ENCODE data around the gene ARHGEF4. TPM values are rescaled to one million over a fixed set of nuclear protein-coding genes. Genes with fewer than 3 reads are reported as not detected.

ARHGEF4 gene
- total and polyA plus RNA-seq, 10 of the 15 experiments (the other 5 are each of a cell fraction or from before 2014, with no cell fraction given), result 0.02 to 0.24 (median 0.16) TPM; not detected in 6

DNA sequence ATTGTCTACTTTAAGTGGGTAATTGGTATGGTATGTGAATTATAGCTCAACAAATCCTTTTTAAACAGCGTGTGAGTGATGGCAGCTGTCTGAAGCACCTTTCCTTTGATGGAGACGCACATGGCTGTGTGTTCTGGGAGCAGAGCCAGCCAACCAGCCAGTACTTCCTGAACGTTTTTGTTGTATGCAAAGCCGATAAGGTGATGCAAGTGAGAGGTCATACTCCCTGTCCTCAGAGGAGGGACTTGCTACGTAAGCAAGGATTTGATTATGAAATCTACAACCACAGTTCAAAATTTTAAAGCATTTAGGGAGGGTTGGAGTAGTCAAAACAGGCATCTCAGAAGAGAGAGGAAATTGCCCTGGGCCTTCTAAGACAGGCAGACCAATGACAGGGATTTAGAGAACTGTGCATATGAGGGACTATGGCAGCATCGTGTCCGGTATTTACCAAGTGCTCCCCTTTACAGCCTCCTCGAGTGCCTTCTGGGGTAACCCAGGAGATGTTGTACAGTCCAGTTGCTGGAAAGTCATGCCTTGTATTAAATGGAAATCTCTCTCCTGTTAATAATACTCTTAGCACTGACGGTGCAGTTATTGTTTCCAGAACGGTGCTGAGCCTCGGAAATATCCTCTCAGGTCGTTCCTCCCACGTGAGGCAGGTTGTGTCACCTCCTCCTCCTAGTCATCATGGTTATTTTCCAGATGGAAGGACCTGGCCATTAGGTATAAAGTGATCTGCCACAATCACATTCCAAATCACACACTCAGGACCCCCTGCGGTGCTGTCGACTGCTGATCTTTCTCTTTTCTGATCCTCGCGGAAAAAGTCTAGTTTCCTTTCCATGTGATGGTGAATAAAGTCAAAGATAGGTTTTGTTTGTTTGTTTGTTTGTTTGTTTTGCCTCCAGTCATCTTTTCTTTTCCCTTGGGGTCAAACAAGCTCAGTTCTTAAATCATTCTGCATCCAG, 28.4 kb downstream of the ARHGEF4 start:
- Histone ChIP-seq H3K4me2 (ENCODE audit: control insufficient read depth, insufficient read depth) (no peak overlapping the region), H3K9ac (ENCODE audit: control insufficient read depth, insufficient read depth, low read length) (no peak overlapping the region), H3K4me1 (ENCODE audit: control insufficient read depth, insufficient read depth, low read length) (no peaks in the 10 kb centered on the region), H4K20me1 (ENCODE audit: control insufficient read depth, insufficient read depth) (no peaks in the 10 kb centered on the region), H3K27me3 (replicated peaks in 1 of 2; ENCODE audit: control insufficient read depth in 2 of 2, insufficient read depth in 2 of 2, low read length in 1 of 2) (peaks cover 0 to 1% of the 10 kb centered on the region in 2 experiments; a peak in 2 of 4 replicates), H2AFZ (ENCODE audit: control insufficient read depth, low read depth, low read length) (no peak overlapping the region), H3K9me3 (replicated peaks; ENCODE audit: control insufficient read depth, insufficient read depth, low read length) (no peaks in the 10 kb centered on the region), H3K79me2 (ENCODE audit: control insufficient read depth, insufficient read depth, low read length) (no peaks in the 10 kb centered on the region), H3K27ac (ENCODE audit: control insufficient read depth, insufficient read depth) (no peak overlapping the region), H3K36me3 (ENCODE audit: control insufficient read depth in 2 of 2, insufficient read depth in 2 of 2, low read length in 1 of 2) (no peaks in the 10 kb centered on the region), H3K4me3 (no peak overlapping the region)
- in situ Hi-C loops (cut with MboI), result no loop called here
- intact Hi-C loops (cut with micrococcal nuclease; ENCODE audit: unreplicated experiment), result no loop called here
- DNase-seq (ENCODE audit: low read depth, low spot score), result no peak
- no peak for FAIRE-seq
- BruUV-seq (replicated peaks), result no TSS peak
- no peak; the same call in 2 of the 3 replicates for ATAC-seq
- ChIA-PET SMC1A (ENCODE audit: uncharacterized antibody, unreplicated experiment) (no interaction called here), RAD21 (ENCODE audit: unreplicated experiment) (no interaction called here), CTCF (no interaction called here), POLR2A (no interaction called here)
- WGBS (ENCODE audit: insufficient coverage, insufficient replicate concordance, low lambda C conversion rate, missing lambda C conversion rate), result 47% methylated on average over 17 of the region's 17 CpGs
- TF ChIP-seq IRF4 (IDR thresholded peaks at IDR 0.05; ENCODE audit: low read depth, low read length) (no peak), BACH1 (IDR thresholded peaks at IDR 0.05; ENCODE audit: borderline replicate concordance) (no peak), ETV6 (conservative IDR thresholded peaks at IDR 0.05 in 1 of 2, IDR thresholded peaks at IDR 0.05 in 1 of 2; ENCODE audit: borderline replicate concordance in 1 of 2, low read depth in 1 of 2) (no peak), RCOR1 (conservative IDR thresholded peaks at IDR 0.05; ENCODE audit: low read depth, low read length) (no peak), CBFB (IDR thresholded peaks at IDR 0.05; ENCODE audit: low read depth) (no peak), IKZF2 (IDR thresholded peaks at IDR 0.05) (no peak), DPF2 (IDR thresholded peaks at IDR 0.05) (no peak), CREB1 (IDR thresholded peaks at IDR 0.05; ENCODE audit: low read depth) (no peak), FOS (IDR thresholded peaks at IDR 0.05; ENCODE audit: borderline replicate concordance, extremely low read depth, insufficient read length) (no peak), SMC3 (IDR thresholded peaks at IDR 0.05; ENCODE audit: borderline replicate concordance, low read length) (no peak), RB1 (IDR thresholded peaks at IDR 0.05; ENCODE audit: borderline replicate concordance) (no peak), MEF2A (IDR thresholded peaks at IDR 0.05; ENCODE audit: insufficient read depth, low read depth, low read length) (no peak), PAX5 (IDR thresholded peaks at IDR 0.05; ENCODE audit: borderline replicate concordance, low read depth, low read length) (no peak), HDGF (IDR thresholded peaks at IDR 0.05) (no peak), KLF5 (IDR thresholded peaks at IDR 0.05; ENCODE audit: partially characterized antibody) (no peak), POU2F2 (IDR thresholded peaks at IDR 0.05; ENCODE audit: borderline replicate concordance, low read depth, low read length) (no peak)
- TF ChIP-seq, protein P1, sequence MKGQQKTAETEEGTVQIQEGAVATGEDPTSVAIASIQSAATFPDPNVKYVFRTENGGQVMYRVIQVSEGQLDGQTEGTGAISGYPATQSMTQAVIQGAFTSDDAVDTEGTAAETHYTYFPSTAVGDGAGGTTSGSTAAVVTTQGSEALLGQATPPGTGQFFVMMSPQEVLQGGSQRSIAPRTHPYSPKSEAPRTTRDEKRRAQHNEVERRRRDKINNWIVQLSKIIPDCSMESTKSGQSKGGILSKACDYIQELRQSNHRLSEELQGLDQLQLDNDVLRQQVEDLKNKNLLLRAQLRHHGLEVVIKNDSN (IDR thresholded peaks at IDR 0.05; ENCODE audit: borderline replicate concordance, extremely low read length, insufficient read depth, low read depth, low read length), result no peak
- TF ChIP-seq, protein P2, sequence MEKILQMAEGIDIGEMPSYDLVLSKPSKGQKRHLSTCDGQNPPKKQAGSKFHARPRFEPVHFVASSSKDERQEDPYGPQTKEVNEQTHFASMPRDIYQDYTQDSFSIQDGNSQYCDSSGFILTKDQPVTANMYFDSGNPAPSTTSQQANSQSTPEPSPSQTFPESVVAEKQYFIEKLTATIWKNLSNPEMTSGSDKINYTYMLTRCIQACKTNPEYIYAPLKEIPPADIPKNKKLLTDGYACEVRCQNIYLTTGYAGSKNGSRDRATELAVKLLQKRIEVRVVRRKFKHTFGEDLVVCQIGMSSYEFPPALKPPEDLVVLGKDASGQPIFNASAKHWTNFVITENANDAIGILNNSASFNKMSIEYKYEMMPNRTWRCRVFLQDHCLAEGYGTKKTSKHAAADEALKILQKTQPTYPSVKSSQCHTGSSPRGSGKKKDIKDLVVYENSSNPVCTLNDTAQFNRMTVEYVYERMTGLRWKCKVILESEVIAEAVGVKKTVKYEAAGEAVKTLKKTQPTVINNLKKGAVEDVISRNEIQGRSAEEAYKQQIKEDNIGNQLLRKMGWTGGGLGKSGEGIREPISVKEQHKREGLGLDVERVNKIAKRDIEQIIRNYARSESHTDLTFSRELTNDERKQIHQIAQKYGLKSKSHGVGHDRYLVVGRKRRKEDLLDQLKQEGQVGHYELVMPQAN (conservative IDR thresholded peaks at IDR 0.05), result no peak
- TF ChIP-seq, protein P3, sequence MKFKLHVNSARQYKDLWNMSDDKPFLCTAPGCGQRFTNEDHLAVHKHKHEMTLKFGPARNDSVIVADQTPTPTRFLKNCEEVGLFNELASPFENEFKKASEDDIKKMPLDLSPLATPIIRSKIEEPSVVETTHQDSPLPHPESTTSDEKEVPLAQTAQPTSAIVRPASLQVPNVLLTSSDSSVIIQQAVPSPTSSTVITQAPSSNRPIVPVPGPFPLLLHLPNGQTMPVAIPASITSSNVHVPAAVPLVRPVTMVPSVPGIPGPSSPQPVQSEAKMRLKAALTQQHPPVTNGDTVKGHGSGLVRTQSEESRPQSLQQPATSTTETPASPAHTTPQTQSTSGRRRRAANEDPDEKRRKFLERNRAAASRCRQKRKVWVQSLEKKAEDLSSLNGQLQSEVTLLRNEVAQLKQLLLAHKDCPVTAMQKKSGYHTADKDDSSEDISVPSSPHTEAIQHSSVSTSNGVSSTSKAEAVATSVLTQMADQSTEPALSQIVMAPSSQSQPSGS (IDR thresholded peaks at IDR 0.05; ENCODE audit: low read length), result no peak
